ENCODE data around the gene FGF14. TPM values are rescaled to one million over a fixed set of nuclear protein-coding genes. Genes with fewer than 3 reads are reported as not detected.

The FGF14 gene
- total RNA-seq, 2 experiments from 2014 or later: not detected

- CTCF ChIA-PET (ENCODE audit: unreplicated experiment): no interaction called here
- H3K4me3 ChIP-seq (ENCODE audit: low read depth, low read length, poor library complexity, severe bottlenecking): no peak overlapping the region
- no peak for DNase-seq (ENCODE audit: low spot score)
- no peak overlapping the region for H3K27ac ChIP-seq (ENCODE audit: low read depth, low read length, poor library complexity, severe bottlenecking)
- POLR2A ChIA-PET: no interaction called here
- no peaks in the 10 kb centered on the region for H3K79me2 ChIP-seq (ENCODE audit: insufficient read depth, low read depth, low read length)
- no peaks in the 10 kb centered on the region for H3K9me2 ChIP-seq (ENCODE audit: insufficient read depth, low read length)
- H3K36me3 ChIP-seq (ENCODE audit: insufficient read depth, low read length): no peaks in the 10 kb centered on the region
- BruUV-seq (replicated peaks): no TSS peak
- no peak for TF ChIP-seq EZH2phosphoT487 (IDR thresholded peaks at IDR 0.05; ENCODE audit: borderline replicate concordance, low read depth, low read length)
- TF ChIP-seq, protein P1, sequence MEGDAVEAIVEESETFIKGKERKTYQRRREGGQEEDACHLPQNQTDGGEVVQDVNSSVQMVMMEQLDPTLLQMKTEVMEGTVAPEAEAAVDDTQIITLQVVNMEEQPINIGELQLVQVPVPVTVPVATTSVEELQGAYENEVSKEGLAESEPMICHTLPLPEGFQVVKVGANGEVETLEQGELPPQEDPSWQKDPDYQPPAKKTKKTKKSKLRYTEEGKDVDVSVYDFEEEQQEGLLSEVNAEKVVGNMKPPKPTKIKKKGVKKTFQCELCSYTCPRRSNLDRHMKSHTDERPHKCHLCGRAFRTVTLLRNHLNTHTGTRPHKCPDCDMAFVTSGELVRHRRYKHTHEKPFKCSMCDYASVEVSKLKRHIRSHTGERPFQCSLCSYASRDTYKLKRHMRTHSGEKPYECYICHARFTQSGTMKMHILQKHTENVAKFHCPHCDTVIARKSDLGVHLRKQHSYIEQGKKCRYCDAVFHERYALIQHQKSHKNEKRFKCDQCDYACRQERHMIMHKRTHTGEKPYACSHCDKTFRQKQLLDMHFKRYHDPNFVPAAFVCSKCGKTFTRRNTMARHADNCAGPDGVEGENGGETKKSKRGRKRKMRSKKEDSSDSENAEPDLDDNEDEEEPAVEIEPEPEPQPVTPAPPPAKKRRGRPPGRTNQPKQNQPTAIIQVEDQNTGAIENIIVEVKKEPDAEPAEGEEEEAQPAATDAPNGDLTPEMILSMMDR (conservative IDR thresholded peaks at IDR 0.05; ENCODE audit: low read length): no peak
- no peak overlapping the region for H2AFZ ChIP-seq (ENCODE audit: low read length)
- no peaks in the 10 kb centered on the region for H4K20me1 ChIP-seq (ENCODE audit: insufficient read depth, low read length)
- H3K9me3 ChIP-seq (ENCODE audit: low read length): no peaks in the 10 kb centered on the region
- intact Hi-C loops (cut with micrococcal nuclease; ENCODE audit: unreplicated experiment): loop anchor here (5.0 kb wide), 1 partner anchor 259 kb away; no protein-coding TSS in a partner anchor
- H3K4me2 ChIP-seq (ENCODE audit: low read length): no peak overlapping the region
- no peaks in the 10 kb centered on the region for H3K4me1 ChIP-seq (ENCODE audit: insufficient read depth, low read length, poor library complexity, severe bottlenecking)
These were observed 203.2 kb downstream of the FGF14 start for GRCh38 chr13:102198418-102199311.

DNA sequence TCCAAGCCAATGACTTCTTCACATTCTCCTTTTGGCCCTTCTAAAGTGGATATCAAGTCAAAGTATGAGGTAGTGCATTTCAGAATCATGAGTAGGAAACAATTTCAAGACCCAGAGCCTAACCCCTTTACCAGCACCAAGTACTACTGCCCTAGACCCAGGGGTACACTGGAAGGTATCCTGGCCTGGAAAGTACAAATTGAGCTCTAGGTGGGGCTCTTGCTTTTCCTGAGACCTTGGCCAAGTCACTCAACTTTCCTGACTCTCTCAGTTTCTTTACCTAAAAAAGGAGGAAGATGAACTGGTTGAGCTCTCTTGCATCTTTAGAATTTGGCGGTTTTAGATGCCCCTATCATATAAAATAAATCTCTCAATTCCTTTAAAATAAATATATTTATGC, 204.7 kb downstream of the FGF14 start:
- no peaks in the 10 kb centered on the region for H3K4me1 ChIP-seq (ENCODE audit: insufficient read depth, low read length, poor library complexity, severe bottlenecking)
- no peak for DNase-seq (ENCODE audit: low spot score)

More for the DNA sequence above, 204.7 kb downstream of the FGF14 start:
- H3K9me2 ChIP-seq (ENCODE audit: insufficient read depth, low read length): no peaks in the 10 kb centered on the region
- no TSS peak for BruUV-seq (replicated peaks)
- no peaks in the 10 kb centered on the region for H4K20me1 ChIP-seq (ENCODE audit: insufficient read depth, low read length)
- no peaks in the 10 kb centered on the region for H3K79me2 ChIP-seq (ENCODE audit: insufficient read depth, low read depth, low read length)
- CTCF ChIA-PET (ENCODE audit: unreplicated experiment): no interaction called here
- no peak overlapping the region for H2AFZ ChIP-seq (ENCODE audit: low read length)
- H3K4me2 ChIP-seq (ENCODE audit: low read length): no peak overlapping the region
- no peak overlapping the region for H3K27ac ChIP-seq (ENCODE audit: low read depth, low read length, poor library complexity, severe bottlenecking)
- intact Hi-C loops (cut with micrococcal nuclease; ENCODE audit: unreplicated experiment): loop anchor here (5.0 kb wide), 1 partner anchor 260 kb away; no protein-coding TSS in a partner anchor
- H3K36me3 ChIP-seq (ENCODE audit: insufficient read depth, low read length): no peaks in the 10 kb centered on the region
- POLR2A ChIA-PET: no interaction called here
- no peak overlapping the region for H3K4me3 ChIP-seq (ENCODE audit: low read depth, low read length, poor library complexity, severe bottlenecking)
- H3K9me3 ChIP-seq (ENCODE audit: low read length): no peaks in the 10 kb centered on the region
- TF ChIP-seq, protein P1 (conservative IDR thresholded peaks at IDR 0.05; ENCODE audit: low read length): 0 out of 2 replicates have a peak, but pooled peaks have one; percentile 20
- TF ChIP-seq EZH2phosphoT487 (IDR thresholded peaks at IDR 0.05; ENCODE audit: borderline replicate concordance, low read depth, low read length): no peak
